Liver (tissue), 9 donors: Measurements from ENCODE around the gene ATP7B. TPM values are rescaled to one million over a fixed set of nuclear protein-coding genes. Genes with fewer than 3 reads are reported as not detected.

Experiments
- DNase-seq: peaks from one replicate; pipeline ENCODE4 v3.0.0-alpha.2; 2017; ENCODE audit warnings: low spot score
- H3K27ac ChIP-seq, 2 donors: one replicate each; pipeline ENCODE4 v1.7.0; 2013; ENCODE audit warnings: inconsistent platforms in 2 of 2, low read length in 2 of 2, control low read depth in 1 of 2, low read depth in 1 of 2, mild to moderate bottlenecking in 1 of 2
- H3K27me3 ChIP-seq, 4 donors: one replicate each; pipeline versions ENCODE4 v1.6.1 to v1.7.0; 2013; ENCODE audit warnings: low read length in 3 of 4, inconsistent platforms in 1 of 4, mild to moderate bottlenecking in 1 of 4, moderate library complexity in 1 of 4; ENCODE audit not compliant: control insufficient read depth in 4 of 4, insufficient read depth in 4 of 4
- H3K36me3 ChIP-seq, 4 donors: one replicate each; pipeline versions ENCODE4 v1.6.1 to v1.7.0; 2013; ENCODE audit warnings: low read length in 3 of 4, mild to moderate bottlenecking in 3 of 4, low read depth in 1 of 4, moderate library complexity in 1 of 4; ENCODE audit not compliant: control insufficient read depth in 4 of 4, insufficient read depth in 3 of 4
- H3K4me1 ChIP-seq, 4 donors: one replicate each; pipeline versions ENCODE4 v1.6.1 to v1.7.0; 2013; ENCODE audit warnings: low read length in 3 of 4, mild to moderate bottlenecking in 3 of 4, moderate library complexity in 1 of 4; ENCODE audit not compliant: control insufficient read depth in 4 of 4, insufficient read depth in 4 of 4
- H3K4me3 ChIP-seq, 3 donors: one replicate each; pipeline versions ENCODE4 v1.6.1 to v1.7.0; 2013; ENCODE audit warnings: low read length in 3 of 3, control low read depth in 1 of 3, low read depth in 1 of 3, mild to moderate bottlenecking in 1 of 3
- H3K9ac ChIP-seq, 2 donors: one replicate each; pipeline ENCODE4 v1.7.0; 2013; ENCODE audit warnings: low read length in 2 of 2, mild to moderate bottlenecking in 2 of 2, moderate library complexity in 2 of 2, control low read depth in 1 of 2, low read depth in 1 of 2
- H3K9me3 ChIP-seq, 4 donors: one replicate each; pipeline versions ENCODE4 v1.6.1 to v1.7.0; 2013; ENCODE audit warnings: low read length in 3 of 4; ENCODE audit not compliant: control insufficient read depth in 4 of 4
- CTCF ChIP-seq: fragments of 150-350 bp; IDR thresholded peaks from 2 replicates; pipeline ENCODE4 v1.5.1; 2017; ENCODE audit warnings: improper control_type of control experiment, low read depth, low read length; ENCODE audit not compliant: missing input control
- EGR1 ChIP-seq, 2 donors: IDR thresholded peaks; 2 replicates each; pipeline ENCODE4 v1.6.1; 2016 to 2018; ENCODE audit warnings: antibody characterized with exemption in 2 of 2, low read depth in 2 of 2
- FOXA1 ChIP-seq: IDR thresholded peaks from 2 replicates; pipeline ENCODE4 v1.6.1; 2016; ENCODE audit warnings: antibody characterized with exemption
- FOXA2 ChIP-seq: IDR thresholded peaks from 2 replicates; pipeline ENCODE4 v1.6.1; 2016; ENCODE audit warnings: antibody characterized with exemption
- HNF4A ChIP-seq, 2 donors: conservative IDR thresholded peaks; 2 replicates each; pipeline ENCODE4 v1.6.1; 2016; ENCODE audit warnings: antibody characterized with exemption in 2 of 2, mild to moderate bottlenecking in 2 of 2
- JUND ChIP-seq, 2 donors: IDR thresholded peaks; 2 replicates each; pipeline ENCODE4 v1.6.1; 2016; ENCODE audit warnings: antibody characterized with exemption in 2 of 2
- MAX ChIP-seq: IDR thresholded peaks from 2 replicates; pipeline ENCODE4 v1.6.1; 2016; ENCODE audit warnings: antibody characterized with exemption
- NR2F2 ChIP-seq: IDR thresholded peaks from 2 replicates; pipeline ENCODE4 v1.6.1; 2016; ENCODE audit warnings: antibody characterized with exemption
- RAD21 ChIP-seq, 2 donors: IDR thresholded peaks; 2 replicates each; pipeline ENCODE4 v1.6.1; 2016; ENCODE audit warnings: antibody characterized with exemption in 2 of 2, mild to moderate bottlenecking in 2 of 2
- RXRA ChIP-seq, 2 donors: IDR thresholded peaks; 2 replicates each; pipeline ENCODE4 v1.6.1; 2017 to 2018; ENCODE audit warnings: antibody characterized with exemption in 2 of 2, mild to moderate bottlenecking in 1 of 2
- SP1 ChIP-seq: IDR thresholded peaks from 2 replicates; pipeline ENCODE4 v1.6.1; 2018; ENCODE audit warnings: antibody characterized with exemption, mild to moderate bottlenecking
- TAF1 ChIP-seq: conservative IDR thresholded peaks from 2 replicates; pipeline ENCODE4 v1.6.1; 2016; ENCODE audit warnings: antibody characterized with exemption, mild to moderate bottlenecking
- YY1 ChIP-seq: IDR thresholded peaks from 2 replicates; pipeline ENCODE4 v1.6.1; 2016; ENCODE audit warnings: antibody characterized with exemption, mild to moderate bottlenecking
- WGBS: extraction: QIAGEN DNeasy Blood & Tissue Kit; methylation state at CpG from one replicate; pipeline ENCODE4 v1.1.7; 2013; 5-methylcytosine and 5-hydroxymethylcytosine counted together
- polyA plus RNA-seq, 2 donors: library from polyadenylated mRNA; stranded (reverse) in 1 of 2; unstranded in 1 of 2; fragments of 200-250 nt in 1 of 2; fragments of >200 nt in 1 of 2; fragmentation: Nextera tagmentation in 1 of 2; extraction: Ambion mirVana in 1 of 2; gene quantifications; one replicate each; pipeline versions ENCODE4 v1.2.1 to v1.2.3, GENCODE V29; 2013 to 2015
- total RNA-seq, 2 donors: library from RNA; depleted of rRNA; stranded (reverse); fragments of >200 nt; gene quantifications; one replicate each; pipeline ENCODE4 v1.2.3, GENCODE V29; 2014
- TF ChIP-seq, protein P1 (sequence below): IDR thresholded peaks from 2 replicates; pipeline ENCODE4 v1.6.1; 2016; ENCODE audit warnings: antibody characterized with exemption, mild to moderate bottlenecking
- TF ChIP-seq, protein P2 (sequence below): IDR thresholded peaks from 2 replicates; pipeline ENCODE4 v1.6.1; 2016; ENCODE audit warnings: antibody characterized with exemption
- donor health status: healthy.
- donor health status: healthy.
- donor health status: healthy.
- donor health status: healthy.
- donor health status: healthy.

The ATP7B gene
- total and polyA plus RNA-seq, 4 donors = 8.0 to 37.7 (median 22.1) TPM

- TF ChIP-seq, protein P1, sequence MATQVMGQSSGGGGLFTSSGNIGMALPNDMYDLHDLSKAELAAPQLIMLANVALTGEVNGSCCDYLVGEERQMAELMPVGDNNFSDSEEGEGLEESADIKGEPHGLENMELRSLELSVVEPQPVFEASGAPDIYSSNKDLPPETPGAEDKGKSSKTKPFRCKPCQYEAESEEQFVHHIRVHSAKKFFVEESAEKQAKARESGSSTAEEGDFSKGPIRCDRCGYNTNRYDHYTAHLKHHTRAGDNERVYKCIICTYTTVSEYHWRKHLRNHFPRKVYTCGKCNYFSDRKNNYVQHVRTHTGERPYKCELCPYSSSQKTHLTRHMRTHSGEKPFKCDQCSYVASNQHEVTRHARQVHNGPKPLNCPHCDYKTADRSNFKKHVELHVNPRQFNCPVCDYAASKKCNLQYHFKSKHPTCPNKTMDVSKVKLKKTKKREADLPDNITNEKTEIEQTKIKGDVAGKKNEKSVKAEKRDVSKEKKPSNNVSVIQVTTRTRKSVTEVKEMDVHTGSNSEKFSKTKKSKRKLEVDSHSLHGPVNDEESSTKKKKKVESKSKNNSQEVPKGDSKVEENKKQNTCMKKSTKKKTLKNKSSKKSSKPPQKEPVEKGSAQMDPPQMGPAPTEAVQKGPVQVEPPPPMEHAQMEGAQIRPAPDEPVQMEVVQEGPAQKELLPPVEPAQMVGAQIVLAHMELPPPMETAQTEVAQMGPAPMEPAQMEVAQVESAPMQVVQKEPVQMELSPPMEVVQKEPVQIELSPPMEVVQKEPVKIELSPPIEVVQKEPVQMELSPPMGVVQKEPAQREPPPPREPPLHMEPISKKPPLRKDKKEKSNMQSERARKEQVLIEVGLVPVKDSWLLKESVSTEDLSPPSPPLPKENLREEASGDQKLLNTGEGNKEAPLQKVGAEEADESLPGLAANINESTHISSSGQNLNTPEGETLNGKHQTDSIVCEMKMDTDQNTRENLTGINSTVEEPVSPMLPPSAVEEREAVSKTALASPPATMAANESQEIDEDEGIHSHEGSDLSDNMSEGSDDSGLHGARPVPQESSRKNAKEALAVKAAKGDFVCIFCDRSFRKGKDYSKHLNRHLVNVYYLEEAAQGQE = no peak
- TF ChIP-seq HNF4A (conservative IDR thresholded peaks at IDR 0.05) (no peak), TAF1 (no peak), RXRA (IDR thresholded peaks at IDR 0.05) (no peak)
These were observed 79.6 kb downstream of the ATP7B start (continued) for GRCh38 chr13:51931606-51932005.

- TF ChIP-seq, protein P1 = no peak
- TF ChIP-seq FOXA2 (no peak), TAF1 (no peak), RAD21 (IDR thresholded peaks at IDR 0.05) (no peak), MAX (no peak), NR2F2 (no peak)
- Histone ChIP-seq H3K4me1 (peaks cover 0 to 2% (median under 1%) of the 10 kb centered on the region in 4 donors), H3K9me3 (no peaks in the 10 kb centered on the region), H3K27me3 (no peaks in the 10 kb centered on the region), H3K4me3 (no peak overlapping the region), H3K36me3 (peaks cover 3 to 31% (median 15%) of the 10 kb centered on the region in 4 donors), H3K27ac (no peak overlapping the region), H3K9ac (no peak overlapping the region)
- WGBS = 95% methylated on average over 5 of the region's 5 CpGs
- DNase-seq = no peak
These were observed 81.6 kb downstream of the ATP7B start for GRCh38 chr13:51929699-51930098.

DNA sequence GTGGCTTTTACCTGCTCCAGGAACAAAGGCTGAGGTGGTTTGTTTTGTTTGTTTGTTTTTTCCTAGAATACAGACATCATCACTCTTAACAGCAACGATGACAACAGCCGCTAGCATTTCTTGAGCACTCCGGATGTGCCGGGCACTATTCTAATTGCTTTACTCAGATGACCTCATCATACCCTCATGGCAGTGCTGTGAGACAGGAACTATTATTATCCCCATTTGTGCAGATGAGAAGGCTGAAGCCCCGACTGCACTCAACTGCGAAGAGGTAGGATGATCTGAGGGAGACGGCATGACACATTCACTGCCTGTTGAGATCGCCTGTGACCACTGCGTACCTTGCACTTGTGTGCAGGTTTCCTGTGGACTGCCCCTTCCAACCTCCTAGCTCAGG is 83.0 kb downstream of the ATP7B start:
- no peak overlapping the region for H3K9ac ChIP-seq
- H3K36me3 ChIP-seq = peaks cover 0 to 17% (median 9%) of the 10 kb centered on the region in 4 donors
- H3K9me3 ChIP-seq = no peaks in the 10 kb centered on the region
- H3K4me3 ChIP-seq = no peak overlapping the region
- H3K27ac ChIP-seq = no peak overlapping the region
- H3K4me1 ChIP-seq = peaks cover 0 to 11% (median 5%) of the 10 kb centered on the region in 4 donors
- 95% methylated on average over 9 of the region's 9 CpGs for WGBS
- H3K27me3 ChIP-seq = no peaks in the 10 kb centered on the region
- no peak for DNase-seq
- TF ChIP-seq FOXA1 = no peak
- no peak for TF ChIP-seq TAF1
- no peak for TF ChIP-seq JUND (IDR thresholded peaks at IDR 0.05)
- no peak for TF ChIP-seq RXRA (IDR thresholded peaks at IDR 0.05)
- TF ChIP-seq CTCF = no peak
- no peak for TF ChIP-seq FOXA2
- no peak for TF ChIP-seq EGR1 (IDR thresholded peaks at IDR 0.05; ENCODE audit: low read depth in 2 of 2)
- TF ChIP-seq, protein P2, sequence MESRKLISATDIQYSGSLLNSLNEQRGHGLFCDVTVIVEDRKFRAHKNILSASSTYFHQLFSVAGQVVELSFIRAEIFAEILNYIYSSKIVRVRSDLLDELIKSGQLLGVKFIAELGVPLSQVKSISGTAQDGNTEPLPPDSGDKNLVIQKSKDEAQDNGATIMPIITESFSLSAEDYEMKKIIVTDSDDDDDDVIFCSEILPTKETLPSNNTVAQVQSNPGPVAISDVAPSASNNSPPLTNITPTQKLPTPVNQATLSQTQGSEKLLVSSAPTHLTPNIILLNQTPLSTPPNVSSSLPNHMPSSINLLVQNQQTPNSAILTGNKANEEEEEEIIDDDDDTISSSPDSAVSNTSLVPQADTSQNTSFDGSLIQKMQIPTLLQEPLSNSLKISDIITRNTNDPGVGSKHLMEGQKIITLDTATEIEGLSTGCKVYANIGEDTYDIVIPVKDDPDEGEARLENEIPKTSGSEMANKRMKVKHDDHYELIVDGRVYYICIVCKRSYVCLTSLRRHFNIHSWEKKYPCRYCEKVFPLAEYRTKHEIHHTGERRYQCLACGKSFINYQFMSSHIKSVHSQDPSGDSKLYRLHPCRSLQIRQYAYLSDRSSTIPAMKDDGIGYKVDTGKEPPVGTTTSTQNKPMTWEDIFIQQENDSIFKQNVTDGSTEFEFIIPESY = no peak
- no peak for TF ChIP-seq YY1
- TF ChIP-seq, protein P1 = no peak
- TF ChIP-seq RAD21 (IDR thresholded peaks at IDR 0.05) = no peak
- no peak for TF ChIP-seq SP1
